Cardiac muscle cell (in vitro differentiated cells and primary cell): ENCODE measurements around the gene IGF2BP2. TPM values are rescaled to one million over a fixed set of nuclear protein-coding genes. Genes with fewer than 3 reads are reported as not detected.
A peak's percentile ranks its signal among the peaks of the same experiment; 100 is the strongest.

ENCODE experiments used
- DNase-seq, 2 donors: peaks; one replicate each; pipeline versions ENCODE4 v3.0.0 to v3.0.0-alpha.2; 2010 to 2017; ENCODE audit warnings: low read depth in 1 of 2, low spot score in 1 of 2
- H3K27ac ChIP-seq: fragments of 200-600 bp; sonication (generic); 2 replicates; pipeline ENCODE4 v1.5.1; 2016
- H3K27me3 ChIP-seq: fragments of 200-600 bp; sonication (generic); 2 replicates; pipeline ENCODE4 v1.6.0; 2016; ENCODE audit warnings: control low read depth
- H3K36me3 ChIP-seq: fragments of 200-600 bp; sonication (generic); 2 replicates; pipeline ENCODE4 v1.5.1; 2016; ENCODE audit warnings: control low read depth
- H3K4me1 ChIP-seq: fragments of 200-600 bp; sonication (generic); 2 replicates; pipeline ENCODE4 v1.8.1; 2017; ENCODE audit warnings: low read depth, mild to moderate bottlenecking, mixed run types
- H3K4me3 ChIP-seq: fragments of 200-600 bp; sonication (generic); 2 replicates; pipeline ENCODE4 v1.5.1; 2016; ENCODE audit warnings: mild to moderate bottlenecking
- H3K9me3 ChIP-seq: fragments of 200-600 bp; sonication (generic); 2 replicates; pipeline ENCODE4 v1.5.1; 2017; ENCODE audit warnings: low read depth, mild to moderate bottlenecking, control low read depth
- CTCF ChIP-seq: IDR thresholded peaks from 2 replicates; pipeline ENCODE4 v1.5.1; 2012; ENCODE audit warnings: low read depth, mild to moderate bottlenecking, low read length
- polyA plus RNA-seq: library from polyadenylated mRNA; unstranded; fragments of >200 nt; fragmentation: Nextera tagmentation; extraction: Ambion mirVana; gene quantifications from 2 replicates; pipeline ENCODE4 v1.2.1, GENCODE V29; 2016
- total RNA-seq: library from RNA; depleted of rRNA; stranded (reverse); fragments of >200 nt; gene quantifications from 2 replicates; pipeline ENCODE4 v1.2.3, GENCODE V29; 2016

IGF2BP2 gene
- total and polyA plus RNA-seq, 2 experiments from 2014 or later: 119 to 129 TPM

- Histone ChIP-seq H3K27me3 (no peaks in the 10 kb centered on the region), H3K36me3 (no peaks in the 10 kb centered on the region), H3K4me1 (peaks cover 12% of the 10 kb centered on the region), H3K4me3 (no peak overlapping the region), H3K27ac (peak overlapping the region; percentile 36), H3K9me3 (no peaks in the 10 kb centered on the region)
- peak in 1 of 2 donors; percentile 43 for DNase-seq
- TF ChIP-seq CTCF: no peak
These were observed 28.3 kb downstream of the IGF2BP2 start for GRCh38 chr3:185796431-185797107.

GRCh38 chr3:185793381-185793780 is 31.5 kb downstream of the IGF2BP2 start:
- Histone ChIP-seq H3K27ac (peak overlapping the region; percentile 44), H3K9me3 (no peaks in the 10 kb centered on the region), H3K4me1 (peaks cover 20% of the 10 kb centered on the region), H3K36me3 (no peaks in the 10 kb centered on the region), H3K27me3 (no peaks in the 10 kb centered on the region), H3K4me3 (no peak overlapping the region)
- TF ChIP-seq CTCF: no peak
- DNase-seq: no peak

GRCh38 chr3:185792955-185793354 is 31.9 kb downstream of the IGF2BP2 start:
- Histone ChIP-seq H3K4me1 (peaks cover 20% of the 10 kb centered on the region), H3K9me3 (no peaks in the 10 kb centered on the region), H3K27ac (peak overlapping the region; percentile 44), H3K4me3 (no peak overlapping the region), H3K36me3 (no peaks in the 10 kb centered on the region), H3K27me3 (no peaks in the 10 kb centered on the region)
- DNase-seq: no peak
- no peak for TF ChIP-seq CTCF

GRCh38 chr3:185789891-185790830 is 34.7 kb downstream of the IGF2BP2 start:
- Histone ChIP-seq H3K9me3 (no peaks in the 10 kb centered on the region), H3K27ac (no peak overlapping the region), H3K27me3 (no peaks in the 10 kb centered on the region), H3K4me1 (peaks cover 20% of the 10 kb centered on the region), H3K4me3 (no peak overlapping the region), H3K36me3 (no peaks in the 10 kb centered on the region)
- TF ChIP-seq CTCF: no peak
- DNase-seq: no peak

GRCh38 chr3:185789134-185789533 is 35.7 kb downstream of the IGF2BP2 start:
- no peak for DNase-seq
- Histone ChIP-seq H3K4me1 (peaks cover 20% of the 10 kb centered on the region), H3K4me3 (no peak overlapping the region), H3K36me3 (no peaks in the 10 kb centered on the region), H3K9me3 (no peaks in the 10 kb centered on the region), H3K27me3 (no peaks in the 10 kb centered on the region), H3K27ac (no peak overlapping the region)
- TF ChIP-seq CTCF: no peak
